ENCODE measurements around the gene TEKT2.

TEKT2 gene, protein sequence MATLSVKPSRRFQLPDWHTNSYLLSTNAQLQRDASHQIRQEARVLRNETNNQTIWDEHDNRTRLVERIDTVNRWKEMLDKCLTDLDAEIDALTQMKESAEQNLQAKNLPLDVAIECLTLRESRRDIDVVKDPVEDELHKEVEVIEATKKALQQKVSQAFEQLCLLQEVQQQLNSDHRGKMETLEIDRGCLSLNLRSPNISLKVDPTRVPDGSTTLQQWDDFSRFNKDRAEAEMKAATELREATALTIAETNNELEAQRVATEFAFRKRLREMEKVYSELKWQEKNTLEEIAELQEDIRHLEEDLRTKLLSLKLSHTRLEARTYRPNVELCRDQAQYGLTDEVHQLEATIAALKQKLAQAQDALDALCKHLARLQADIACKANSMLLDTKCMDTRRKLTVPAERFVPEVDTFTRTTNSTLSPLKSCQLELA

DNA sequence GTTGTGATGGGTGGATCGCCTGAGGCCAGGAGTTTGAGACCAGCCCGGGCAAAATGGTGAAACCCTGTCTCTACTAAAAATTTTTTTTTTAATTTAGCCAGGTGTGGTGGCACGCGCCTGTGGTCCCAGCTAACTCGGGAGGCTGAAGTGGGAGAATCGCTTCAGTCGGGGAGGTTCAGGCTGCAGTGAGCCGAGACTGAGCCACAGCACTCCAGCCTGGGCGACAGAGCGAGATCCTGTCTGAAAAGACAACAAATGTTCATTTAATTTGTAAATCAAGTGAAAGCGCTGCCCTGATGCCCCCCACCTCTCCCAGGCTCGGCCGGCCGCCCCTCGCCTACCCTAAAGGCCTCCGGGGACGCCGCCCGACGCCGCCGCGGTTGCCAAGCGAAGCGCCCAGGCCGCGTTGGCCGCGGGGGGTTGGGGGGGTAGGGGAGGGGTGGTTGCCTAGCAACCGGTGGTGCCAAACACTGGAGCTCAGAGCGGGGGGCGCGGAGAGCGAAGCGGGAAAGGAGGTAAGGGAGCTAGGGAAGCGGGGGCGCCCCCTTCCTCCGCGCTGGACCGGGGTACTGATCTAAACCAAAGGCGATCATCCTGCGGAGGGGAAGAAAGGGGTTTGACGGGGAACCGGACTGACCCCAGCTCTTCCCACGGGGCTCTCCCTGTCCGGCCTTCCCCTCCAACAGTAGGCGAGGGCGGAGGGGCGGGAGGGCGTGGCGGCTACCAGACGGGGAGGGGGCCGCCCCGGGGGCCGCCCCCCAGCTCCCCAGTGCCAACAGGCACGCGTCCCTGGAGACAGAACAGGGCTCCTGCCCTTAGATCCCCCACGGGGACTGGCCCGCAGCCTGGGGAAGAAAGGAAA, at the start of gene TEKT2:
TEKT2 (plus strand) TSS at position 460 of the 862 bp plus-strand sequence. CDS start 828 bp downstream, outside the sequence.
- DNase-seq (ENCODE audit: low read depth in 2 of 2, low spot score in 1 of 2) = no peak

GRCh38 chr1:36034692-36035091, 49.2 kb upstream of the TEKT2 start:
- no peak for DNase-seq (ENCODE audit: low read depth in 2 of 2, low spot score in 1 of 2)

DNA sequence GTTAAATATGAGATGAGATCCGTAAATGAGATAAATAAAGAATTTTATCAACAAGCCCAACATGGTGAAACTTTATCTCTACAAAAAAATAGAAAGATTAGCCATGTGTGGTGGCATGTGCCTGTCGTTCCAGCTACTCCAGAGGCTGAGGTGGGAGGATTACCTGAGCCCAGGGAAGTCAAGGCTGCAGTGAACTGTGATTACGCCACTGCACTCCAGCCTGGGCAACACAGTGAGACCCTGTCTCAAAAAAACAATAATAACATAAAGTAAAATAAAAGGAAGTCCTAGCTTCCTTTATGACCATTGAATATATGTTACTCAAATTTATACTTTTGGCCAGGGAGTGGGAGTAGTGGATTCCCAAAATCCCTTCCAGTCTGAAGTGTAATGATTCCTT, 48.7 kb upstream of the TEKT2 start:
- no peak for DNase-seq (ENCODE audit: low read depth in 2 of 2, low spot score in 1 of 2)

DNA sequence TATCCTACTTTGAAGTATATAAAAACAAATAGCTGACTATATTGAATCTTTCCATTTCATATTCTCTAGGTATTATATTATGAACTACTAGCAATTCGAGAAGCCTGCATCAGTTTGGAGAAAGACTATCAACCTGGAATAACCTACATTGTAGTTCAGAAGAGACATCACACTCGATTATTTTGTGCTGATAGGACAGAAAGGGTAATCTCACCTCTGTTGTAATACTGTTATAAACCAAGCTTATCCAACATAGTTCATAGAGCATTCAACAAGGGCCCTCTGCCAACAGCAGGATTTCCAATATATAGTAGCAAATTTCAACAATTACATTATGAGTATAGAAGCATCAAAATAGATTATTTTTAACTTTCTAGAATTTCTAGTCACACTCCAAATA, 43.7 kb upstream of the TEKT2 start:
- no peak for DNase-seq (ENCODE audit: low read depth in 2 of 2, low spot score in 1 of 2)

GRCh38 chr1:36051821-36052220, 32.1 kb upstream of the TEKT2 start:
- no peak for DNase-seq (ENCODE audit: low read depth in 2 of 2, low spot score in 1 of 2)

DNA sequence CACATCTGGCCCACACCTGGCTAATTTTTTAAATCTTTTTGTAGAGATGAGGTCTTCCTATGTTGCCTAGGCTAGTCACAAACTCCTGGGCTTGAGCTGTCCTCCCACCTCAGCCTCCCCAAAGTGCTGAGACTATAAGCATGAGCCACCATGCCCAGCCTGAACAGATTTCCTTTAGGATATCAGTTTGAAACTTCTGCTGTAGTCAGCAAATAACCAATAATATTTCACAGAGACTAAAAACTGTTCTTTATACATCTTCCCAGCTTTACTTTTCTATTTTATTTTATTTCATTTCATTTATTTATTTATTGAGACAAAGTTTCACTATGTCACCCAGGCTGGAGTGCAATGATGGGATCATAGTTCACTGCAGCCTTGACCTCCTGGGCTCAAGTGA, 29.9 kb upstream of the TEKT2 start:
- no peak for DNase-seq (ENCODE audit: low read depth in 2 of 2, low spot score in 1 of 2)

DNA sequence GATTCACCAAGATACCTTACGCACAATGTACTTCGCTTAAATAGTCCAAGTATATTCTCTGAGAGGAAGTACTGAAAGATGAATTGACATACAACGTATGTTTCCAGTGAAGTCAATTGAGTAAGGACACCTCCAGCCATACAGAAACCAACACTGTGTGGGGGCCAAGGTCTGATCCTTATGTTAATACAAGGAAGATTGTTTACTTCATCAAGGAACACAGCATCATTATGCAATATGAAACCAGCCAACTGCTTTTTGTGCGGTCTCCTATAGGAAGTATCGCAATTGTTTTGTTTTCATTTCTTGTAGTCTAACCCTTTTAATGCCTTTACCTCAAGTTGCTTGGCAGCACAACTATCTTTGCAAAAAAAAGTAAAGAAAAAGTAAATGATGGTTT, 28.2 kb upstream of the TEKT2 start:
- DNase-seq (ENCODE audit: low read depth in 2 of 2, low spot score in 1 of 2) = no peak

DNA sequence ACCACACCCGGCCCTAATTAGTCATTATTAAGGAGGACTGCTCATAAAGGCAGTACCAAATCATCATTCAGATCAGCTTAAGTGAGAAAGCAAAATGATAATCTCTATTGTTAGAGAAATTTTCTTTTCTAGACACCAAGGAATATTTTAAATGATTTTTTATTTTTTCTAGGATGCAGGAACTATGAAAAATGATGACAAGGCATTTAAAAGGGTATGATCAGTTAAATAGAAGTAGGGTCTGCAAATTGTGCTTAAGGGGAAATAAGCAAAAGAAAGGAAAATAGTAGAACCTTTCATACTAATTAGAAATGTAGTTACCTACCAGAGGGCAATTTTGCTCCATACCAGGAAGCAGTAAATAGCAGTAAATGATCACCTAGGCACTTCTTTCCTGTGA, 21.6 kb upstream of the TEKT2 start:
- DNase-seq (ENCODE audit: low read depth in 2 of 2, low spot score in 1 of 2) = no peak

GRCh38 chr1:36067871-36068270, 16.0 kb upstream of the TEKT2 start:
- DNase-seq (ENCODE audit: low read depth in 2 of 2, low spot score in 1 of 2) = no peak

DNA sequence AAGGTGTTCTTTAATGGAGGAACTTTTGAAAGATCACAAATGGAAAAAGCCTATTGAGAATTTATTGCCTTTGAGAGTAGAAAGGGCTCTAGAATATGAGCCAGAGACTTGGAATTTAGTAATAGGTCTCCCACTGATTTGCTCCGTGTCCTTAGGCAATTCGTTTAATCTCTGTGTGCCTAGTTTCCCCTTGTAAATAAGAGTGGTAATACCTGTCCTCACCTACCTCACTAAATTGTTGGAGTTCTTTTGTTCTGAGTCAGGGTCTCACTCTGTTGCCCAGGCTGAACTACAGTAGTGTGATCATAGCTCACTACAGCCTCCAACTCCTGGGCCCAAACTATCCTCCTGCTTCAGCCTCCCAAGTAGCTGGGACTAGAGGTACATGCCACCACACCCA, 15.0 kb upstream of the TEKT2 start:
- no peak for DNase-seq (ENCODE audit: low read depth in 2 of 2, low spot score in 1 of 2)

DNA sequence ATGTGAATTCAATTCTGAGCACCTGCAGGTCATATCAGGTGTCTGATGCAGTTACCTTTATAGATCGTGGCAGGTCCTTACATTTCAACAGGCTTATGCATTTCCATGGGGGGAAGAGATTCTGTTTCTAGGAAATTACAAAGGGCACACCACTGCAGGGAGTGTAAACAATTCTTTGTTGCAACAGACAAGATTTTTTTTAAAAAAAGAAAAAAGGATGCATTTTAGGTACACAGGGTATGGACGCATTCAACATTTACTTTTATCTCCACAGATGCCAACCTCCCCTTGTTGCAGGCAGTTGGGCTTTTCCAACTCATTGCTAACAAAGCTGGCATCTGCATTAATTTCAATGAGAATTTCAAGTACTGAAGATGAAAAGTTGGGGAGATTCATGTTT, 13.5 kb upstream of the TEKT2 start:
- DNase-seq (ENCODE audit: low read depth in 2 of 2, low spot score in 1 of 2) = no peak

DNA sequence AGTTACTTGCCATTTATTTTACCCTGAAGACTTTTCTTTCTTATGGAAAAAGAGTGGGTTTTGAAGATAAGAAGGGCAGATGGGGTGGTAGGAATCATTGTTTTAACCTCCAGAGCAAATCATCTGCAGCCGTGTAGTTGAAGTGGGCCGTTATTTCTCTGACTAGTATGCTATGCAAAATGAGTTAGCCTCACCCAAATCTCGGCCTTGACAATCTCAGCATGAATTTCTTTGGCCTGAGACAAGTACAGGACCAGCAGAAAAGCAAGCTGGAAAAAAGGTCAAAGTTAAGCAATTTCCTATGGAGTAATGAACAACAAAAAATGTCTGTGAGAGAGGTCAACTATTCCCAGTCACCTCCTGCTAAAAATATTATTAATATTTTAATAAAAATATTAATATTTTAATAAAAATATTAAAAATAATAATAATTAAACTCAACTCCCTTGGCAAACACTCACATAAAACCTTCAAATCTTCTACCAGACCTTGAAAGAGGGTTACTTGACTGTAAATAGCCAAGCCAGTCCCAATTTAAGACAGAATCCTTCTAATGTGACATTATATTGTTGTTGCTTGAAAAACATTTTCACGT, 6.8 kb upstream of the TEKT2 start:
- DNase-seq (ENCODE audit: low read depth in 2 of 2, low spot score in 1 of 2) = no peak

GRCh38 chr1:36080236-36080635, 3.7 kb upstream of the TEKT2 start:
- DNase-seq (ENCODE audit: low read depth in 2 of 2, low spot score in 1 of 2) = no peak

GRCh38 chr1:36080801-36081200, 3.1 kb upstream of the TEKT2 start:
- no peak for DNase-seq (ENCODE audit: low read depth in 2 of 2, low spot score in 1 of 2)

- DNase-seq (ENCODE audit: low read depth in 2 of 2, low spot score in 1 of 2) = no peak
Observed at GRCh38 chr1:36081926-36082485, 1.9 kb upstream of the TEKT2 start.

GRCh38 chr1:36083219-36083618, 675 bp upstream of the TEKT2 start:
- DNase-seq (ENCODE audit: low read depth in 2 of 2, low spot score in 1 of 2) = no peak

GRCh38 chr1:36084497-36085115, 712 bp downstream of the TEKT2 start:
- no peak for DNase-seq (ENCODE audit: low read depth in 2 of 2, low spot score in 1 of 2)

DNA sequence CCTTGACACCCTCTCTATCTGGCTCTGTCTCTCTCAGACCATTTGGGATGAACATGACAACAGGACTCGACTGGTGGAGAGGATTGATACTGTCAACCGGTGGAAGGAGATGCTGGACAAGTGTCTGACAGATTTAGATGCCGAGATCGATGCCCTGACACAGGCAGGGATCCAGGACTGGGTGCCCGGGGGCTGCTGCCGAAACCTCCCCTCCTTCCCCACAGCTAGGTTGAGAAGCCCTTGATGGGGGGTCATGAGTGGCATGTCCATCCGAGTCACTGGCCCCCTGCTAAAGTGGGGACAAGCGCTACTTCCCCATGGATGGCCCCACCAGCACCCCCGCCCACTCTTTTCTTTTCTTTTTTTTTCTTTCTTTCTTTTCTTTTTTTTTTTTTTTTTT, 1.2 kb downstream of the TEKT2 start:
- DNase-seq (ENCODE audit: low read depth in 2 of 2, low spot score in 1 of 2) = no peak

DNA sequence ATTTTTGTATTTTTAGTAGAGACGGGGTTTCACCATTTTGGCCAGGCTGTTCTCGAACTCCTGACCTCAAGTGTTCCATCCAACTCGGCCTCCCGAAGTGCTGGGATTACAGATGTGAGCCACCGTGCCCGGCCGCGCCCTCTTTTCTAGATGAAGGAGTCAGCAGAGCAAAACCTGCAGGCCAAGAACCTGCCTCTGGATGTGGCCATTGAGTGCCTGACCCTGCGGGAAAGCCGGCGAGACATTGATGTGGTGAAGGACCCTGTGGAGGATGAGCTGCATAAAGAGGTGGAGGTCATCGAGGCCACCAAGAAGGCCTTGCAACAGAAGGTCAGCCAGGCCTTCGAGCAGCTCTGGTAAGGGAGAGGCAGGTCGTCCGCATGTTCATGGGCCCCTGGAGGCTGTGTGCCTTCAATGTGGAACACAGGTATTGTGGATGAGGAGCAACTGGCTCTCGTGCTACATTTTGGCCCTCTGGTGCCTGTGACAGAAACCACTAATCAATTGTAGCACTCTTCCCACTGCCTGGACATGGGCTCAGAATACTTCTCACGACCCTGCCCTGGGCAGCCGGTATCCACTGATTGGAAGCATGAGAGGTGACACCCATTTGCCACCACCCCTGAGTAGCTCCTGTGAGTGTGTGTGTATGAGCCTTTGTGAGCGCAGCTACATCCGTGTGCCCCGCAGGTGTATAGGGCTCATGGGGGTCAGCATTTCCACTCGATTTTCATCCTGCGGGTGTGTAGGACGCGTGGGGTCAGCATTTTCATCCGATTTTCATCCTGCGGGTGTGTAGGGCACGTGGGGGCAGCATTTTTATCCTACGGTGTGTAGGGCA, 2.0 kb downstream of the TEKT2 start:
- no peak for DNase-seq (ENCODE audit: low read depth in 2 of 2, low spot score in 1 of 2)

- DNase-seq (ENCODE audit: low read depth in 2 of 2, low spot score in 1 of 2) = no peak
Observed at GRCh38 chr1:36086529-36087232, 2.8 kb downstream of the TEKT2 start.
